AG04449 (cell line): ENCODE results near the gene CCP110.

ENCODE experiments used
- CTCF ChIA-PET: fragments of 350-600 bp; formaldehyde crosslinking; extraction: SDS; loops from one replicate; lab custom pipeline; 2021; ENCODE audit warnings: antibody characterized with exemption; lab: Yijun Ruan, JAX
- POLR2A ChIA-PET: fragments of 400-600, 350-600 bp; formaldehyde crosslinking; extraction: SDS; loops from one replicate; lab custom pipeline; 2020; ENCODE audit warnings: antibody characterized with exemption, inconsistent platforms; lab: Yijun Ruan, JAX
- DNase-seq: peaks from one replicate; pipeline ENCODE4 v3.0.0-alpha.2; 2010; ENCODE audit warnings: low read depth, low spot score
- H3K4me3 ChIP-seq: 2 replicates; pipeline ENCODE4 v1.5.1; 2011; ENCODE audit warnings: low read depth, mild to moderate bottlenecking, control low read depth, low read length
- TF ChIP-seq, protein P1 (sequence below): IDR thresholded peaks from one replicate; pipeline ENCODE4 v1.5.1; 2011; ENCODE audit warnings: mild to moderate bottlenecking, moderate library complexity, low read length, control low read depth, inconsistent platforms; ENCODE audit not compliant: insufficient read depth; ENCODE audit errors: missing control alignments

CCP110 gene

DNA sequence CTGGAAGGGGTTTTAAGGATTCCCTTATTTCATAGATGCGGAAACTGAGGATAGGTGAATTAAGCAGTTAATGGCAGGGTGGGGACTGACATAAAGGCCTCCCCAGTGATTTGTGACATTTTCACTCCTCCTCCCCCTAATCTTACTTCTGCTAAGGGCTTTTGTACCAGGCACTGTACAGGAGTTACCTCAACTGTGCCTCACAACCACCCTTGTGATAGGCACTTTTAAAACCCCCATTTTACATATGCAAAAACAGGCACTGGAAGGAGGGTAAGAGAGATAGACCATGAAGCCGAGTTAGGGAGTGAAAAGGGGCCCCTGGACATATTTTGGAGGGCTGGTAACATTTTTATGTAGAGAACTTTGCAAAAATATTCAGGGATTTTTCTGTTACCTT lies 982 bp upstream of the CCP110 start:
- no peak for DNase-seq
- TF ChIP-seq, protein P1, sequence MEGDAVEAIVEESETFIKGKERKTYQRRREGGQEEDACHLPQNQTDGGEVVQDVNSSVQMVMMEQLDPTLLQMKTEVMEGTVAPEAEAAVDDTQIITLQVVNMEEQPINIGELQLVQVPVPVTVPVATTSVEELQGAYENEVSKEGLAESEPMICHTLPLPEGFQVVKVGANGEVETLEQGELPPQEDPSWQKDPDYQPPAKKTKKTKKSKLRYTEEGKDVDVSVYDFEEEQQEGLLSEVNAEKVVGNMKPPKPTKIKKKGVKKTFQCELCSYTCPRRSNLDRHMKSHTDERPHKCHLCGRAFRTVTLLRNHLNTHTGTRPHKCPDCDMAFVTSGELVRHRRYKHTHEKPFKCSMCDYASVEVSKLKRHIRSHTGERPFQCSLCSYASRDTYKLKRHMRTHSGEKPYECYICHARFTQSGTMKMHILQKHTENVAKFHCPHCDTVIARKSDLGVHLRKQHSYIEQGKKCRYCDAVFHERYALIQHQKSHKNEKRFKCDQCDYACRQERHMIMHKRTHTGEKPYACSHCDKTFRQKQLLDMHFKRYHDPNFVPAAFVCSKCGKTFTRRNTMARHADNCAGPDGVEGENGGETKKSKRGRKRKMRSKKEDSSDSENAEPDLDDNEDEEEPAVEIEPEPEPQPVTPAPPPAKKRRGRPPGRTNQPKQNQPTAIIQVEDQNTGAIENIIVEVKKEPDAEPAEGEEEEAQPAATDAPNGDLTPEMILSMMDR, result no peak
- no peak overlapping the region for H3K4me3 ChIP-seq
- CTCF ChIA-PET, result interaction anchor here (3.1 kb wide), 1 partner anchor 19 kb away, joined by 30 read pairs; no protein-coding TSS in a partner anchor
- POLR2A ChIA-PET, result no interaction called here

GRCh38 chr16:19523184-19523558 lies 571 bp upstream of the CCP110 start:
- TF ChIP-seq, protein P1, result no peak
- DNase-seq, result no peak
- POLR2A ChIA-PET, result no interaction called here
- no peak overlapping the region for H3K4me3 ChIP-seq
- CTCF ChIA-PET, result interaction anchor here (1.3 kb wide), 1 partner anchor 20 kb away, joined by 4 read pairs; no protein-coding TSS in a partner anchor

- no peak for DNase-seq
- CTCF ChIA-PET, result interaction anchor here (1.1 to 1.5 kb wide), 4 partner anchors 21 to 30 kb away, joined by 3 to 7 read pairs (median 4); partner anchors contain the start of gene VPS35L
- TF ChIP-seq, protein P1, result no peak
- H3K4me3 ChIP-seq, result peak overlapping the region; percentile 100
- POLR2A ChIA-PET, result interaction anchor here (1.3 kb wide), 1 partner anchor 31 kb away, joined by 3 read pairs; the partner anchor contains the start of gene VPS35L
These were observed 544 bp downstream of the CCP110 start for GRCh38 chr16:19524356-19524615.

DNA sequence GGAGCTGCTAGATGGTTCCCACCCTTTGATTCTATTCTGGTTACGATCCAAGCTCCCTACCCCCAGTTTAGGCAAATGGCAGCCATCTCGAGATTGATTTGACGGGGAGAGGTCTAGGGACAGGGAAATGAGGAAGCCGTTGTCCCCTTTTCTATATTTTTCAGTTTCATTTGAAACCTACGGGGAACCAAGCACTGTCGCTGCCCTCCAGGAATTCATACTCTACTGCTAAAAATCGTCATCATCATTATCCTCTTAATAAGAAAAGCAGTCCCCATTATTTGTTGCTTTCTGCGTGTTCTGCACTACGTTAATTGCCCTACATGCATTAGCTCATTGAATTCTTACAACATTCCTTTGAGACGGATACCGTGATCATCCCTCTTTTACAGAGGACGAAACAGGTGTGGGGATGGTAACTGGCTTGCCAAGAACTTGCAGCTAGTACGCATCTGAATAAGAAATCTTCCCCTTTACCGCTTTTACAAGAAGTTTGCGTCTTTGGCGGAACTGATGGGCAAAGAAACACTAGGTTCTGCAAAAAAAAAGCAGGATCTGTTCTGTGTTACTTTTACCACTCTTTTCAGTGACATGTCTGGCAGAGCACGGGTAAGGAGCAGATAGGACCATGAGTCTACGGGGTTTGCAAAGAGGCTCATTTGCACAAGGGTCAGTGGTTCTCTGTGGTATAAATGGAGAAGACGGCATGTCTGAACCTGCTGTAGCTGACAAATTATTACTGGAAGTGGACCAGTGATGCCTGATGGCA lies 1.1 kb downstream of the CCP110 start:
- peak overlapping the region; percentile 100 for H3K4me3 ChIP-seq
- TF ChIP-seq, protein P1, result no peak
- ChIA-PET CTCF (interaction anchor here (0.6 to 1.7 kb wide), 6 partner anchors 23 to 404 kb away, joined by 3 to 11 read pairs (median 4); partner anchors contain the start of gene VPS35L), POLR2A (interaction anchor here (1.3 kb wide), 1 partner anchor 31 kb away, joined by 3 read pairs; the partner anchor contains the start of gene VPS35L)
- no peak for DNase-seq

- TF ChIP-seq, protein P1, result no peak
- ChIA-PET POLR2A (no interaction called here), CTCF (interaction anchor here (0.6 to 1.7 kb wide), 3 partner anchors 28 to 405 kb away, joined by 3 to 11 read pairs (median 4); partner anchors contain the start of gene VPS35L)
- peak overlapping the region; percentile 100 for H3K4me3 ChIP-seq
- no peak for DNase-seq
These were observed 1.6 kb downstream of the CCP110 start for GRCh38 chr16:19525385-19525723.

GRCh38 chr16:19527161-19527560 lies 3.4 kb downstream of the CCP110 start:
- TF ChIP-seq, protein P1, result no peak
- CTCF ChIA-PET, result no interaction called here
- DNase-seq, result no peak
- POLR2A ChIA-PET, result no interaction called here
- no peak overlapping the region for H3K4me3 ChIP-seq
